ENCODE measurements around the gene RPAP2.

GRCh38 chr1:92447976-92448375 lies 149.1 kb downstream of the RPAP2 start:
- TF ChIP-seq CREM (CRISPR knock-in tag; IDR thresholded peaks at IDR 0.05) (no peak), ZNF138 (CRISPR knock-in tag; conservative IDR thresholded peaks at IDR 0.05) (no peak), ZNF423 (CRISPR knock-in tag; IDR thresholded peaks at IDR 0.05) (no peak), CTCF (IDR thresholded peaks at IDR 0.05) (no peak)

Measured in WTC11 (cell line).